IMR-90 (cell line): ENCODE measurements around the gene RRAGC.

Experiments
- CHD1 ChIP-seq: IDR thresholded peaks from 2 replicates; pipeline ENCODE4 v1.6.1; 2012; ENCODE audit warnings: low read depth, low read length, improper control_type of control experiment
- CTCF ChIP-seq: conservative IDR thresholded peaks from 2 replicates; pipeline ENCODE4 v1.5.1; 2012; ENCODE audit warnings: mild to moderate bottlenecking, low read depth, low read length, improper control_type of control experiment
- MXI1 ChIP-seq: IDR thresholded peaks from 2 replicates; pipeline ENCODE4 v1.6.1; 2012; ENCODE audit warnings: low read depth, mild to moderate bottlenecking, low read length, moderate library complexity, borderline replicate concordance
- POLR2A ChIP-seq: IDR thresholded peaks from 2 replicates; pipeline ENCODE4 v1.6.1; 2012; ENCODE audit warnings: mild to moderate bottlenecking, low read depth, low read length
- RAD21 ChIP-seq: IDR thresholded peaks from 2 replicates; pipeline ENCODE4 v1.6.1; 2012; ENCODE audit warnings: low read length, improper control_type of control experiment
- RCOR1 ChIP-seq: IDR thresholded peaks from 2 replicates; pipeline ENCODE4 v1.6.1; 2012; ENCODE audit warnings: mild to moderate bottlenecking, low read length, improper control_type of control experiment; ENCODE audit not compliant: insufficient replicate concordance
- SMC3 ChIP-seq: fragments of 150-350 bp; IDR thresholded peaks from 2 replicates; pipeline ENCODE4 v1.6.1; 2016; ENCODE audit warnings: low read depth, mild to moderate bottlenecking, antibody characterized with exemption, low read length, moderate library complexity
- USF2 ChIP-seq: fragments of 150-350 bp; IDR thresholded peaks from 2 replicates; pipeline ENCODE4 v1.6.1; 2017; ENCODE audit warnings: mild to moderate bottlenecking, antibody characterized with exemption, low read length, low read depth

GRCh38 chr1:38791164-38791515, 68.4 kb downstream of the RRAGC start:
- no peak for TF ChIP-seq CTCF
- no peak for TF ChIP-seq POLR2A
- no peak for TF ChIP-seq RCOR1
- TF ChIP-seq SMC3 = no peak
- TF ChIP-seq MXI1 = no peak
- no peak for TF ChIP-seq RAD21
- no peak for TF ChIP-seq USF2
- TF ChIP-seq CHD1 = no peak
